K562 (cell line): ENCODE results near the gene VTA1. TPM values are rescaled to one million over a fixed set of nuclear protein-coding genes. Genes with fewer than 3 reads are reported as not detected.

Experiments used
- ARID3B ChIP-seq: fragments of 250-450 bp; sonication (Bioruptor Pico); IDR thresholded peaks from 2 replicates; pipeline ENCODE4 v1.4.0; 2020; ENCODE audit warnings: borderline replicate concordance
- CBX2 ChIP-seq: fragments of 200-600 bp; sonication (generic); IDR thresholded peaks from one replicate; pipeline ENCODE4 v1.6.1; 2012; ENCODE audit warnings: mild to moderate bottlenecking, low read length, inconsistent platforms; ENCODE audit not compliant: insufficient read depth, poor library complexity, severe bottlenecking
- CLOCK ChIP-seq: fragments of 250-450 bp; sonication (Bioruptor Pico); IDR thresholded peaks from 2 replicates; pipeline ENCODE4 v1.4.0; 2020; ENCODE audit warnings: mild to moderate bottlenecking, moderate library complexity, borderline replicate concordance
- DNMT1 ChIP-seq: fragments of 450-650 bp; IDR thresholded peaks from 2 replicates; pipeline ENCODE4 v1.6.1; 2016; ENCODE audit warnings: antibody characterized with exemption, mild to moderate bottlenecking
- E2F1 ChIP-seq: sonication (generic); formaldehyde crosslinking; IDR thresholded peaks from 2 replicates; pipeline ENCODE4 v1.8.1; 2023; ENCODE audit warnings: mild to moderate bottlenecking, missing genetic modification reagents, moderate library complexity
- HLTF ChIP-seq: fragments of 450-650 bp; IDR thresholded peaks from 2 replicates; pipeline ENCODE4 v1.6.1; 2016
- SIN3A ChIP-seq, 2 experiments: fragments of 150-350 bp in 1 of 2; IDR thresholded peaks; 2 replicates each; pipeline ENCODE4 v1.6.1; 2011 to 2016; ENCODE audit warnings: borderline replicate concordance in 2 of 2, low read depth in 2 of 2, low read length in 2 of 2, mild to moderate bottlenecking in 2 of 2, moderate library complexity in 2 of 2; ENCODE audit not compliant: control insufficient read depth in 1 of 2
- SLC30A9 ChIP-seq: fragments of 250-450 bp; sonication (Bioruptor Pico); IDR thresholded peaks from 2 replicates; pipeline ENCODE4 v1.8.0; 2022; ENCODE audit warnings: mild to moderate bottlenecking, moderate library complexity
- SMARCE1 ChIP-seq: fragments of 450-650 bp; IDR thresholded peaks from 2 replicates; pipeline ENCODE4 v1.7.1; 2016; ENCODE audit warnings: mild to moderate bottlenecking
- TCF15 ChIP-seq: fragments of 250-450 bp; sonication (Bioruptor Pico); IDR thresholded peaks from 2 replicates; pipeline ENCODE4 v1.8.0; 2022; ENCODE audit warnings: moderate library complexity, mild to moderate bottlenecking, inconsistent platforms
- TFAP4 ChIP-seq: sonication (generic); formaldehyde crosslinking; IDR thresholded peaks from 2 replicates; pipeline ENCODE4 v1.8.0; 2022; ENCODE audit warnings: missing genetic modification reagents, mild to moderate bottlenecking, moderate library complexity, borderline replicate concordance
- WHSC1 ChIP-seq: IDR thresholded peaks from one replicate; pipeline ENCODE4 v1.6.1; 2012; ENCODE audit warnings: low read length, control low read depth, inconsistent platforms
- ZMIZ1 ChIP-seq, 2 experiments: fragments of 150-350 bp in 1 of 2; IDR thresholded peaks; 2 replicates each; pipeline ENCODE4 v1.6.1; 2012 to 2016; ENCODE audit warnings: low read depth in 2 of 2, low read length in 2 of 2, mild to moderate bottlenecking in 1 of 2, moderate library complexity in 1 of 2
- polyA plus RNA-seq, 8 experiments: library from polyadenylated mRNA; depleted of rRNA in 4 of 8; stranded (reverse) in 5 of 8; unstranded in 3 of 8; fragments of >200 nt; fragmentation: Nextera tagmentation in 2 of 8; fragmentation: Illumina TruSeq in 1 of 8; extraction: Ambion mirVana in 2 of 8; extraction: Trizol in 1 of 8; gene quantifications; 2 replicates each; pipeline versions ENCODE4 v1.2.1 to v1.2.3, GENCODE V29; 2011 to 2014; ENCODE audit warnings: inconsistent platforms in 1 of 8, missing spikeins in 1 of 8
- total RNA-seq, 7 experiments: library from RNA; depleted of rRNA in 6 of 7; stranded (reverse); fragments of >200 nt in 6 of 7; fragmentation: Illumina TruSeq in 2 of 7; extraction: Trizol in 2 of 7; gene quantifications; 2 replicates each; pipeline versions ENCODE4 v1.2.1 to v1.2.3, GENCODE V29; 2011 to 2021; ENCODE audit warnings: low replicate concordance in 1 of 7

Gene VTA1
- total and polyA plus RNA-seq, 9 of the 15 experiments (the other 6 are each of a cell fraction or from before 2014, with no cell fraction given), result 47.8 to 182 (median 84.6) TPM

- TF ChIP-seq TCF15, result no peak
- TF ChIP-seq ARID3B, result no peak
- TF ChIP-seq CBX2, result no peak
- TF ChIP-seq HLTF, result no peak
- no peak for TF ChIP-seq E2F1 (CRISPR knock-in tag)
- no peak for TF ChIP-seq SIN3A (IDR thresholded peaks at IDR 0.05; ENCODE audit: borderline replicate concordance in 2 of 2, control insufficient read depth in 1 of 2, low read depth in 2 of 2, low read length in 2 of 2)
- no peak for TF ChIP-seq WHSC1
- TF ChIP-seq SLC30A9, result no peak
- TF ChIP-seq SMARCE1, result no peak
- no peak for TF ChIP-seq TFAP4 (CRISPR knock-in tag)
- no peak for TF ChIP-seq DNMT1
- no peak for TF ChIP-seq CLOCK (CRISPR knock-in tag)
- no peak for TF ChIP-seq ZMIZ1 (IDR thresholded peaks at IDR 0.05; ENCODE audit: low read depth in 2 of 2, low read length in 2 of 2)
Measured at GRCh38 chr6:142207265-142207877, 60.3 kb downstream of the VTA1 start (continued).
